Fibroblast of lung (primary cell): ENCODE measurements around the gene FBXO17. TPM values are rescaled to one million over a fixed set of nuclear protein-coding genes. Genes with fewer than 3 reads are reported as not detected.

Source experiments
- DNase-seq, 2 donors: peaks; one replicate each; pipeline versions ENCODE4 v3.0.0 to v3.0.0-alpha.2; 2010; ENCODE audit warnings: low read depth in 2 of 2
- H2AFZ ChIP-seq: 2 replicates; pipeline ENCODE4 v1.5.1; 2012; ENCODE audit warnings: low read length, control low read depth, inconsistent platforms
- H3K27ac ChIP-seq: 2 replicates; pipeline ENCODE4 v1.5.1; 2011; ENCODE audit warnings: low read length, control low read depth; ENCODE audit not compliant: insufficient read depth
- H3K27me3 ChIP-seq: 2 replicates; pipeline ENCODE4 v1.5.1; 2011; ENCODE audit warnings: mild to moderate bottlenecking, low read length; ENCODE audit not compliant: control insufficient read depth, insufficient read depth
- H3K36me3 ChIP-seq: 2 replicates; pipeline ENCODE4 v1.5.1; 2011; ENCODE audit warnings: low read length; ENCODE audit not compliant: control insufficient read depth, insufficient read depth
- H3K4me1 ChIP-seq: 2 replicates; pipeline ENCODE4 v1.5.1; 2011; ENCODE audit warnings: low read length; ENCODE audit not compliant: control insufficient read depth, insufficient read depth; ENCODE audit errors: extremely low read depth
- H3K4me2 ChIP-seq: 2 replicates; pipeline ENCODE4 v1.5.1; 2011; ENCODE audit warnings: low read length, control low read depth; ENCODE audit not compliant: insufficient read depth; ENCODE audit errors: extremely low read depth
- H3K4me3 ChIP-seq, 4 experiments: fragments of 200-600 bp in 1 of 4; sonication (generic) in 1 of 4; replicated peaks in 1 of 4; 2 replicates each; pipeline ENCODE4 v1.5.1; 2011 to 2016; ENCODE audit warnings: low read length in 4 of 4, low read depth in 3 of 4, mild to moderate bottlenecking in 3 of 4, control low read depth in 2 of 4, inconsistent platforms in 1 of 4, mixed read lengths in 1 of 4; ENCODE audit not compliant: insufficient read depth in 1 of 4; ENCODE audit errors: control extremely low read depth in 1 of 4
- H3K79me2 ChIP-seq: 2 replicates; pipeline ENCODE4 v1.5.1; 2012; ENCODE audit warnings: mild to moderate bottlenecking, low read length, inconsistent platforms; ENCODE audit not compliant: control insufficient read depth, insufficient read depth
- H3K9ac ChIP-seq: 2 replicates; pipeline ENCODE4 v1.5.1; 2011; ENCODE audit warnings: mild to moderate bottlenecking, low read length, control low read depth; ENCODE audit not compliant: insufficient read depth
- H3K9me3 ChIP-seq: 2 replicates; pipeline ENCODE4 v1.5.1; 2012; ENCODE audit warnings: low read depth, low read length; ENCODE audit not compliant: control insufficient read depth, insufficient read depth
- H4K20me1 ChIP-seq: 2 replicates; pipeline ENCODE4 v1.5.1; 2011; ENCODE audit warnings: low read length; ENCODE audit not compliant: control insufficient read depth, insufficient read depth; ENCODE audit errors: extremely low read depth
- CTCF ChIP-seq, 2 donors: IDR thresholded peaks in 1 of 2; conservative IDR thresholded peaks in 1 of 2; 1 replicate in 1 of 2; 2 replicates in 1 of 2; pipeline ENCODE4 v1.5.1; 2011 to 2012; ENCODE audit warnings: low read length in 2 of 2, control low read depth in 1 of 2, inconsistent platforms in 1 of 2, low read depth in 1 of 2, mild to moderate bottlenecking in 1 of 2
- EZH2 ChIP-seq: IDR thresholded peaks from 2 replicates; pipeline ENCODE4 v1.5.1; 2012; ENCODE audit warnings: low read length, control low read depth, mild to moderate bottlenecking; ENCODE audit errors: missing control alignments
- polyA plus RNA-seq, 2 donors: library from polyadenylated mRNA; depleted of rRNA in 1 of 2; stranded (reverse) in 1 of 2; unstranded in 1 of 2; fragments of >200 nt; gene quantifications; 2 replicates each; pipeline ENCODE4 v1.2.1, GENCODE V29; 2011 to 2012; ENCODE audit warnings: missing spikeins in 1 of 2
- total RNA-seq: library from RNA; depleted of rRNA; stranded (reverse); fragments of >200 nt; gene quantifications from 2 replicates; pipeline ENCODE4 v1.2.1, GENCODE V29; 2014

Gene FBXO17
- total and polyA plus RNA-seq, 2 donors (not counting 1 experiment from before 2014, with no cell fraction given): 10.2 to 25.8 TPM

GRCh38 chr19:38915329-38916321 is 59.9 kb downstream of the FBXO17 start:
- no peaks in the 10 kb centered on the region for H3K36me3 ChIP-seq
- DNase-seq: no peak
- H3K79me2 ChIP-seq: no peaks in the 10 kb centered on the region
- no peak for TF ChIP-seq CTCF (conservative IDR thresholded peaks at IDR 0.05 in 1 of 2, IDR thresholded peaks at IDR 0.05 in 1 of 2; ENCODE audit: low read depth in 1 of 2, low read length in 2 of 2)
- TF ChIP-seq EZH2: no peak
- no peak overlapping the region for H3K27ac ChIP-seq
- H3K4me1 ChIP-seq: no peaks in the 10 kb centered on the region
- H3K4me3 ChIP-seq: no peak overlapping the region
- H3K27me3 ChIP-seq: peaks cover 3% of the 10 kb centered on the region
- no peak overlapping the region for H2AFZ ChIP-seq
- H4K20me1 ChIP-seq: no peaks in the 10 kb centered on the region
- H3K9me3 ChIP-seq: no peaks in the 10 kb centered on the region
- no peak overlapping the region for H3K9ac ChIP-seq
- no peak overlapping the region for H3K4me2 ChIP-seq

GRCh38 chr19:38913958-38914357 is 61.6 kb downstream of the FBXO17 start:
- H4K20me1 ChIP-seq: no peaks in the 10 kb centered on the region

More at GRCh38 chr19:38913958-38914357, 61.6 kb downstream of the FBXO17 start:
- Histone ChIP-seq H3K9me3 (no peaks in the 10 kb centered on the region), H3K27me3 (peaks cover 3% of the 10 kb centered on the region), H3K4me2 (no peak overlapping the region), H3K9ac (no peak overlapping the region), H2AFZ (no peak overlapping the region), H3K27ac (no peak overlapping the region), H3K4me3 (no peak overlapping the region), H3K36me3 (no peaks in the 10 kb centered on the region), H3K79me2 (no peaks in the 10 kb centered on the region), H3K4me1 (no peaks in the 10 kb centered on the region)
- DNase-seq: no peak
- TF ChIP-seq CTCF (conservative IDR thresholded peaks at IDR 0.05 in 1 of 2, IDR thresholded peaks at IDR 0.05 in 1 of 2; ENCODE audit: low read depth in 1 of 2, low read length in 2 of 2) (no peak), EZH2 (no peak)
